Neutrophil (primary cell): Measurements from ENCODE around the gene SLC47A2.

Experiments used
- H3K27ac ChIP-seq: fragments of 200-600 bp; sonication (generic); 2 replicates; pipeline ENCODE4 v1.5.1; 2016; ENCODE audit warnings: mild to moderate bottlenecking, moderate library complexity
- H3K27me3 ChIP-seq: fragments of 200-600 bp; sonication (generic); 2 replicates; pipeline ENCODE4 v1.6.0; 2016; ENCODE audit warnings: mild to moderate bottlenecking
- H3K36me3 ChIP-seq: fragments of 200-600 bp; sonication (generic); 2 replicates; pipeline ENCODE4 v1.5.1; 2017
- H3K4me1 ChIP-seq, 2 experiments: fragments of 200-600 bp in 1 of 2; sonication (generic) in 1 of 2; 1 replicate in 1 of 2; 2 replicates in 1 of 2; pipeline versions ENCODE4 v1.5.1 to v1.6.1; 2013 to 2016; ENCODE audit warnings: low read depth in 1 of 2, low read length in 1 of 2, mild to moderate bottlenecking in 1 of 2, moderate library complexity in 1 of 2; ENCODE audit not compliant: control insufficient read depth in 1 of 2, insufficient read depth in 1 of 2
- H3K4me3 ChIP-seq, 2 experiments: fragments of 200-600 bp in 1 of 2; sonication (generic) in 1 of 2; 1 replicate in 1 of 2; 2 replicates in 1 of 2; pipeline ENCODE4 v1.5.1; 2013 to 2016; ENCODE audit warnings: low read depth in 1 of 2, low read length in 1 of 2, mild to moderate bottlenecking in 1 of 2, moderate library complexity in 1 of 2
- H3K9me3 ChIP-seq: fragments of 200-600 bp; sonication (generic); 2 replicates; pipeline ENCODE4 v1.5.1; 2016
- CTCF ChIP-seq: fragments of 200-600 bp; sonication (generic); IDR thresholded peaks from 2 replicates; pipeline ENCODE4 v1.5.1; 2016; ENCODE audit warnings: antibody characterized with exemption

Gene SLC47A2

GRCh38 chr17:19641687-19642372, 74.6 kb downstream of the SLC47A2 start:
- Histone ChIP-seq H3K9me3 (no peaks in the 10 kb centered on the region), H3K27ac (no peak overlapping the region), H3K36me3 (no peaks in the 10 kb centered on the region), H3K27me3 (no peaks in the 10 kb centered on the region), H3K4me1 (peaks cover 0 to 5% of the 10 kb centered on the region in 2 experiments), H3K4me3 (no peak overlapping the region)
- TF ChIP-seq CTCF: no peak

GRCh38 chr17:19631905-19632304, 84.5 kb downstream of the SLC47A2 start:
- no peaks in the 10 kb centered on the region for H3K27me3 ChIP-seq
- H3K4me3 ChIP-seq: no peak overlapping the region
- no peaks in the 10 kb centered on the region for H3K4me1 ChIP-seq
- H3K9me3 ChIP-seq: no peaks in the 10 kb centered on the region
- no peaks in the 10 kb centered on the region for H3K36me3 ChIP-seq
- no peak overlapping the region for H3K27ac ChIP-seq
- TF ChIP-seq CTCF: no peak

GRCh38 chr17:19630661-19631060, 85.7 kb downstream of the SLC47A2 start:
- Histone ChIP-seq H3K4me3 (no peak overlapping the region), H3K4me1 (no peaks in the 10 kb centered on the region), H3K27ac (no peak overlapping the region), H3K27me3 (no peaks in the 10 kb centered on the region), H3K9me3 (no peaks in the 10 kb centered on the region), H3K36me3 (no peaks in the 10 kb centered on the region)
- no peak for TF ChIP-seq CTCF

- H3K36me3 ChIP-seq: no peaks in the 10 kb centered on the region
- H3K9me3 ChIP-seq: no peaks in the 10 kb centered on the region
- H3K4me3 ChIP-seq: no peak overlapping the region
- H3K27me3 ChIP-seq: no peaks in the 10 kb centered on the region
- TF ChIP-seq CTCF: no peak
- H3K27ac ChIP-seq: no peak overlapping the region
- H3K4me1 ChIP-seq: no peaks in the 10 kb centered on the region
Measured at GRCh38 chr17:19630035-19630434, 86.3 kb downstream of the SLC47A2 start.

- no peaks in the 10 kb centered on the region for H3K9me3 ChIP-seq
- H3K4me3 ChIP-seq: no peak overlapping the region
- no peaks in the 10 kb centered on the region for H3K36me3 ChIP-seq
- TF ChIP-seq CTCF: no peak
- H3K27me3 ChIP-seq: no peaks in the 10 kb centered on the region
- H3K27ac ChIP-seq: no peak overlapping the region
- no peaks in the 10 kb centered on the region for H3K4me1 ChIP-seq
Measured at GRCh38 chr17:19629449-19629848, 86.9 kb downstream of the SLC47A2 start.
